CD4-positive, alpha-beta T cell treated with Interleukin-6 for 4 hours (primary cell): Measurements from ENCODE around the gene CYB561D1.

Source experiments
- DNase-seq: peaks from one replicate; pipeline ENCODE4 v3.0.0-alpha.2; 2020; ENCODE audit warnings: mixed read lengths

Gene CYB561D1

GRCh38 chr1:109501644-109502363, 7.9 kb downstream of the CYB561D1 start:
- no peak for DNase-seq

GRCh38 chr1:109502364-109502851, 8.5 kb downstream of the CYB561D1 start:
- peak; percentile 73 for DNase-seq

GRCh38 chr1:109503935-109504334, 10.0 kb downstream of the CYB561D1 start:
- DNase-seq: peak; percentile 22

GRCh38 chr1:109504974-109505373, 11.1 kb downstream of the CYB561D1 start:
- no peak for DNase-seq

- DNase-seq: no peak
These were observed 14.3 kb downstream of the CYB561D1 start for GRCh38 chr1:109508001-109508872.

GRCh38 chr1:109508873-109509175, 14.9 kb downstream of the CYB561D1 start:
- DNase-seq: no peak

GRCh38 chr1:109509176-109510134, 15.6 kb downstream of the CYB561D1 start, which contains the start of gene AMIGO1:
AMIGO1 (minus strand) TSS chr1:109509727; CDS start chr1:109508912, 815 bp downstream.
- DNase-seq: peak; percentile 80

GRCh38 chr1:109513110-109513710, 19.3 kb downstream of the CYB561D1 start:
- no peak for DNase-seq

- no peak for DNase-seq
These were observed 21.0 kb downstream of the CYB561D1 start for GRCh38 chr1:109514846-109515245.

GRCh38 chr1:109516872-109517271, 23.0 kb downstream of the CYB561D1 start:
- no peak for DNase-seq

- no peak for DNase-seq
These were observed 23.4 kb downstream of the CYB561D1 start for GRCh38 chr1:109517337-109517736.

- no peak for DNase-seq
These were observed 27.4 kb downstream of the CYB561D1 start for GRCh38 chr1:109521002-109521951.

- DNase-seq: no peak
These were observed 28.1 kb downstream of the CYB561D1 start for GRCh38 chr1:109522026-109522425.

GRCh38 chr1:109523706-109524105, 29.8 kb downstream of the CYB561D1 start:
- DNase-seq: no peak

GRCh38 chr1:109527098-109527811, 33.4 kb downstream of the CYB561D1 start:
- no peak for DNase-seq

GRCh38 chr1:109527846-109528695, 34.2 kb downstream of the CYB561D1 start:
- DNase-seq: no peak

- DNase-seq: no peak
These were observed 34.8 kb downstream of the CYB561D1 start for GRCh38 chr1:109528712-109529111.

- DNase-seq: no peak
These were observed 36.1 kb downstream of the CYB561D1 start for GRCh38 chr1:109529881-109530456.
